ENCODE measurements around the gene CCDC141.

CCDC141 gene

GRCh38 chr2:178980815-178981214 is 69.1 kb downstream of the CCDC141 start:
- H3K4me3 ChIP-seq (replicated peaks; ENCODE audit: low read depth, low read length): no peak overlapping the region
- DNase-seq (ENCODE audit: extremely low read depth, low read depth): no peak
- no peak for TF ChIP-seq CTCF (IDR thresholded peaks at IDR 0.05; ENCODE audit: low read depth, low read length, missing control alignments)

- H3K4me3 ChIP-seq (replicated peaks; ENCODE audit: low read depth, low read length): no peak overlapping the region
- no peak for TF ChIP-seq CTCF (IDR thresholded peaks at IDR 0.05; ENCODE audit: low read depth, low read length, missing control alignments)
- no peak for DNase-seq (ENCODE audit: extremely low read depth, low read depth)
Observed at GRCh38 chr2:178978667-178979066, 71.3 kb downstream of the CCDC141 start.

GRCh38 chr2:178976351-178976750 is 73.6 kb downstream of the CCDC141 start:
- DNase-seq (ENCODE audit: extremely low read depth, low read depth): no peak
- TF ChIP-seq CTCF (IDR thresholded peaks at IDR 0.05; ENCODE audit: low read depth, low read length, missing control alignments): no peak
- no peak overlapping the region for H3K4me3 ChIP-seq (replicated peaks; ENCODE audit: low read depth, low read length)

GRCh38 chr2:178962805-178963433 is 87.0 kb downstream of the CCDC141 start:
- no peak for DNase-seq (ENCODE audit: extremely low read depth, low read depth)
- TF ChIP-seq CTCF (IDR thresholded peaks at IDR 0.05; ENCODE audit: low read depth, low read length, missing control alignments): no peak

GRCh38 chr2:178962152-178962551 is 87.8 kb downstream of the CCDC141 start:
- H3K4me3 ChIP-seq (replicated peaks; ENCODE audit: low read depth, low read length): no peak overlapping the region
- no peak for DNase-seq (ENCODE audit: extremely low read depth, low read depth)
- no peak for TF ChIP-seq CTCF (IDR thresholded peaks at IDR 0.05; ENCODE audit: low read depth, low read length, missing control alignments)

More at GRCh38 chr2:178962805-178963433, 87.0 kb downstream of the CCDC141 start:
- no peak overlapping the region for H3K4me3 ChIP-seq (replicated peaks; ENCODE audit: low read depth, low read length)

GRCh38 chr2:178954049-178954448 is 95.9 kb downstream of the CCDC141 start:
- no peak overlapping the region for H3K4me3 ChIP-seq (replicated peaks; ENCODE audit: low read depth, low read length)
- no peak for DNase-seq (ENCODE audit: extremely low read depth, low read depth)
- TF ChIP-seq CTCF (IDR thresholded peaks at IDR 0.05; ENCODE audit: low read depth, low read length, missing control alignments): no peak

All from HFF-Myc (cell line).